ENCODE data around the gene LIM2. TPM values are rescaled to one million over a fixed set of nuclear protein-coding genes. Genes with fewer than 3 reads are reported as not detected.

Gene LIM2
- total and polyA plus RNA-seq, 2 donors (not counting 1 experiment from before 2014, with no cell fraction given): not detected

- no peak for ATAC-seq (ENCODE audit: low read depth)
- no peaks in the 10 kb centered on the region for H4K20me1 ChIP-seq (ENCODE audit: control insufficient read depth, insufficient read depth, low read length, poor library complexity, severe bottlenecking)
- TF ChIP-seq CTCF (IDR thresholded peaks at IDR 0.05) (no peak), EZH2 (IDR thresholded peaks at IDR 0.05; ENCODE audit: borderline replicate concordance, insufficient read depth, low read depth, low read length, poor library complexity, severe bottlenecking) (no peak)
- peaks cover 9 to 28% of the 10 kb centered on the region in 2 donors for H3K4me1 ChIP-seq (ENCODE audit: control insufficient read depth in 2 of 2, insufficient read depth in 2 of 2, low read length in 2 of 2)
- POLR2A ChIA-PET: no interaction called here
- H3K9me3 Mint-ChIP-seq (ENCODE audit: insufficient read depth): no peaks in the 10 kb centered on the region
- H3K4me3 ChIP-seq (ENCODE audit: control extremely low read depth in 1 of 5, extremely low read depth in 1 of 5, insufficient read depth in 1 of 5, low read depth in 2 of 5, low read length in 4 of 5): no peak overlapping the region
- peaks cover 0 to 6% (median 0%) of the 10 kb centered on the region in 3 donors for H3K9me3 ChIP-seq (ENCODE audit: control extremely low read depth in 1 of 3, control insufficient read depth in 2 of 3, insufficient read depth in 1 of 3, low read length in 2 of 3)
- CTCF ChIA-PET: interaction anchor here (0.6 to 7.0 kb wide), 11 partner anchors 25 to 324 kb away, joined by 3 to 70 read pairs (median 4); partner anchors contain the start of genes CLDND2 and SIGLEC10
- H3K9ac ChIP-seq (ENCODE audit: low read length): no peak overlapping the region
- H3K4me2 ChIP-seq (replicated peaks; ENCODE audit: low read depth, low read length, poor library complexity, severe bottlenecking): no peak overlapping the region
- no peaks in the 10 kb centered on the region for H3K36me3 ChIP-seq (replicated peaks in 1 of 2; ENCODE audit: control extremely low read depth in 1 of 2, control insufficient read depth in 1 of 2, extremely low read depth in 1 of 2, insufficient read depth in 2 of 2, low read length in 1 of 2)
- H3K27ac ChIP-seq (ENCODE audit: low read length in 2 of 2): no peak overlapping the region
- H3K27me3 Mint-ChIP-seq: no peaks in the 10 kb centered on the region
- no peaks in the 10 kb centered on the region for H3K27me3 ChIP-seq (replicated peaks in 1 of 4; ENCODE audit: control extremely low read depth in 1 of 4, control insufficient read depth in 3 of 4, insufficient read depth in 4 of 4, low read length in 3 of 4)
- H3K27ac Mint-ChIP-seq: no peak overlapping the region
- H2AFZ ChIP-seq (ENCODE audit: insufficient read depth, low read depth, low read length, poor library complexity, severe bottlenecking): no peak overlapping the region
- intact Hi-C loops (cut with micrococcal nuclease): no loop called here
- H3K4me3 Mint-ChIP-seq: no peak overlapping the region
- DNase-seq: no peak
- peaks cover 23% of the 10 kb centered on the region for H3K4me1 Mint-ChIP-seq
- H3K79me2 ChIP-seq (ENCODE audit: control insufficient read depth, insufficient read depth, low read length): no peaks in the 10 kb centered on the region
- WGBS (ENCODE audit: insufficient coverage): 96% methylated on average over 9 of the region's 13 CpGs
Measured at GRCh38 chr19:51337141-51337860, 50.5 kb downstream of the LIM2 start.

GRCh38 chr19:51333836-51334460 lies 53.8 kb downstream of the LIM2 start:
- H3K9ac ChIP-seq (ENCODE audit: low read length): no peak overlapping the region
- no peak overlapping the region for H2AFZ ChIP-seq (ENCODE audit: insufficient read depth, low read depth, low read length, poor library complexity, severe bottlenecking)
- H3K36me3 ChIP-seq (replicated peaks in 1 of 2; ENCODE audit: control extremely low read depth in 1 of 2, control insufficient read depth in 1 of 2, extremely low read depth in 1 of 2, insufficient read depth in 2 of 2, low read length in 1 of 2): no peaks in the 10 kb centered on the region
- no peak overlapping the region for H3K4me3 Mint-ChIP-seq
- peaks cover 21% of the 10 kb centered on the region for H3K27me3 Mint-ChIP-seq
- peaks cover 3 to 7% of the 10 kb centered on the region in 2 donors for H3K4me1 ChIP-seq (ENCODE audit: control insufficient read depth in 2 of 2, insufficient read depth in 2 of 2, low read length in 2 of 2)
- intact Hi-C loops (cut with micrococcal nuclease): no loop called here
- no peak overlapping the region for H3K27ac ChIP-seq (ENCODE audit: low read length in 2 of 2)
- peaks cover 5% of the 10 kb centered on the region for H3K4me1 Mint-ChIP-seq
- ATAC-seq (ENCODE audit: low read depth) (no peak), DNase-seq (no peak)
- H3K4me3 ChIP-seq (ENCODE audit: control extremely low read depth in 1 of 5, extremely low read depth in 1 of 5, insufficient read depth in 1 of 5, low read depth in 2 of 5, low read length in 4 of 5): no peak overlapping the region
- H3K9me3 Mint-ChIP-seq (ENCODE audit: insufficient read depth): peaks cover 4% of the 10 kb centered on the region
- POLR2A ChIA-PET: no interaction called here
- no peak overlapping the region for H3K27ac Mint-ChIP-seq
- H3K27me3 ChIP-seq (replicated peaks in 1 of 4; ENCODE audit: control extremely low read depth in 1 of 4, control insufficient read depth in 3 of 4, insufficient read depth in 4 of 4, low read length in 3 of 4): peaks cover 0 to 19% (median 4%) of the 10 kb centered on the region in 4 experiments
- CTCF ChIA-PET: no interaction called here
- no peak for TF ChIP-seq CTCF (IDR thresholded peaks at IDR 0.05)
- no peak for TF ChIP-seq EZH2 (IDR thresholded peaks at IDR 0.05; ENCODE audit: borderline replicate concordance, insufficient read depth, low read depth, low read length, poor library complexity, severe bottlenecking)
- H3K9me3 ChIP-seq (ENCODE audit: control extremely low read depth in 1 of 3, control insufficient read depth in 2 of 3, insufficient read depth in 1 of 3, low read length in 2 of 3): peaks cover 0 to 12% (median 3%) of the 10 kb centered on the region in 3 donors
- no peaks in the 10 kb centered on the region for H3K79me2 ChIP-seq (ENCODE audit: control insufficient read depth, insufficient read depth, low read length)
- 94% methylated on average over 11 of the region's 13 CpGs for WGBS (ENCODE audit: insufficient coverage)
- H4K20me1 ChIP-seq (ENCODE audit: control insufficient read depth, insufficient read depth, low read length, poor library complexity, severe bottlenecking): no peaks in the 10 kb centered on the region
- no peak overlapping the region for H3K4me2 ChIP-seq (replicated peaks; ENCODE audit: low read depth, low read length, poor library complexity, severe bottlenecking)

Measured in B cell (primary cell).